Coronary artery (tissue), 2 donors: ENCODE data around the gene RRP1B.

Experiments
- DNase-seq: peaks from one replicate; pipeline ENCODE4 v3.0.0-alpha.2; 2017; ENCODE audit warnings: low spot score
- H3K27ac ChIP-seq, 2 donors: fragments of 200-600 bp; sonication (generic); one replicate each; pipeline ENCODE4 v1.5.1; 2016 to 2019
- H3K4me3 ChIP-seq: fragments of 200-600 bp; sonication (generic); 2 replicates; pipeline ENCODE4 v1.5.1; 2016; ENCODE audit warnings: mild to moderate bottlenecking, moderate library complexity
- CTCF ChIP-seq: fragments of 200-600 bp; sonication (generic); IDR thresholded peaks from one replicate; pipeline ENCODE4 v1.5.1; 2019; ENCODE audit warnings: antibody characterized with exemption

The RRP1B gene

GRCh38 chr21:43686811-43687565, 27.6 kb downstream of the RRP1B start:
- no peak for DNase-seq
- H3K4me3 ChIP-seq, result no peak overlapping the region
- H3K27ac ChIP-seq, result no peak overlapping the region
- TF ChIP-seq CTCF, result no peak

GRCh38 chr21:43687566-43688399, 28.4 kb downstream of the RRP1B start:
- Histone ChIP-seq H3K27ac (no peak overlapping the region), H3K4me3 (no peak overlapping the region)
- no peak for TF ChIP-seq CTCF
- DNase-seq, result no peak

GRCh38 chr21:43688906-43689305, 29.5 kb downstream of the RRP1B start:
- DNase-seq, result no peak
- TF ChIP-seq CTCF, result no peak

GRCh38 chr21:43689556-43690337, 30.4 kb downstream of the RRP1B start:
- H3K27ac ChIP-seq, result no peak overlapping the region
- DNase-seq, result no peak
- H3K4me3 ChIP-seq, result no peak overlapping the region
- no peak for TF ChIP-seq CTCF

More at GRCh38 chr21:43688906-43689305, 29.5 kb downstream of the RRP1B start:
- Histone ChIP-seq H3K4me3 (no peak overlapping the region), H3K27ac (no peak overlapping the region)

- no peak overlapping the region for H3K27ac ChIP-seq
- DNase-seq, result no peak
Measured at GRCh38 chr21:43690346-43690745, 31.0 kb downstream of the RRP1B start.

More at GRCh38 chr21:43690346-43690745, 31.0 kb downstream of the RRP1B start:
- no peak for TF ChIP-seq CTCF
- no peak overlapping the region for H3K4me3 ChIP-seq
